Hepatocyte (in vitro differentiated cells): ENCODE results near the gene VPS13D.

Experiments used
- EZH2 ChIP-seq: fragments of 200-600 bp; sonication (generic); IDR thresholded peaks from 2 replicates; pipeline ENCODE4 v1.6.1; 2016; ENCODE audit warnings: antibody characterized with exemption, mild to moderate bottlenecking, borderline replicate concordance
- TF ChIP-seq, protein P1 (sequence below): fragments of 200-600 bp; sonication (generic); IDR thresholded peaks from 2 replicates; pipeline ENCODE4 v1.5.1; 2016; ENCODE audit warnings: antibody characterized with exemption, mild to moderate bottlenecking; ENCODE audit not compliant: poor library complexity

DNA sequence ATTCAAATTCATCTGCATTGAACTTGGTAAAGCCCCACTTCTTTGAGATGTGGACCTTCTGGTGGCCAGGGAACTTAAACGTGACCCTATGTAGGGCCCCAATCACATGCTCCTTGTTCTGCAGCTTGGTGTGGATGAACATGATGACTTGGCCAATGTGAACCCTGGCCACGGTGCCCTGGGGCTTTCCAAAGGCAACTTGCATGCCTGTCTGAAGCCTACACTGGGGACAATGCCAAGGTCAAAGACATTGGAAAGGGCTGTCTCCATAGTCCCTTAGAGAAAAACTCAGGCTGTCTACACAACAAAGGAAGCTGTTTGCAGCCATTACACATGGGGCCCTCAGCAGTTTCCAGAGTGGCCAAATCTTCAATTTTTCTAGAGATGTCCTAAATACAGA, 8.9 kb upstream of the VPS13D start:
- TF ChIP-seq, protein P1, sequence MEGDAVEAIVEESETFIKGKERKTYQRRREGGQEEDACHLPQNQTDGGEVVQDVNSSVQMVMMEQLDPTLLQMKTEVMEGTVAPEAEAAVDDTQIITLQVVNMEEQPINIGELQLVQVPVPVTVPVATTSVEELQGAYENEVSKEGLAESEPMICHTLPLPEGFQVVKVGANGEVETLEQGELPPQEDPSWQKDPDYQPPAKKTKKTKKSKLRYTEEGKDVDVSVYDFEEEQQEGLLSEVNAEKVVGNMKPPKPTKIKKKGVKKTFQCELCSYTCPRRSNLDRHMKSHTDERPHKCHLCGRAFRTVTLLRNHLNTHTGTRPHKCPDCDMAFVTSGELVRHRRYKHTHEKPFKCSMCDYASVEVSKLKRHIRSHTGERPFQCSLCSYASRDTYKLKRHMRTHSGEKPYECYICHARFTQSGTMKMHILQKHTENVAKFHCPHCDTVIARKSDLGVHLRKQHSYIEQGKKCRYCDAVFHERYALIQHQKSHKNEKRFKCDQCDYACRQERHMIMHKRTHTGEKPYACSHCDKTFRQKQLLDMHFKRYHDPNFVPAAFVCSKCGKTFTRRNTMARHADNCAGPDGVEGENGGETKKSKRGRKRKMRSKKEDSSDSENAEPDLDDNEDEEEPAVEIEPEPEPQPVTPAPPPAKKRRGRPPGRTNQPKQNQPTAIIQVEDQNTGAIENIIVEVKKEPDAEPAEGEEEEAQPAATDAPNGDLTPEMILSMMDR, result no peak
- no peak for TF ChIP-seq EZH2
